NCI-H128 (cell line): ENCODE results near the gene HERC2.

Source experiments
- DNase-seq: peaks from one replicate; lab custom pipeline; 2025; ENCODE audit not compliant: unreplicated experiment; lab: John Stamatoyannopoulos, UW

HERC2 gene

GRCh38 chr15:28099555-28100140 is 222.3 kb downstream of the HERC2 start:
- no peak for DNase-seq

GRCh38 chr15:28098766-28099554 is 223.0 kb downstream of the HERC2 start, which contains the start of gene OCA2:
Gene OCA2 (minus strand): TSS chr15:28099315. CDS start chr15:28081874, 17,441 bp downstream.
- no peak for DNase-seq

- DNase-seq, result no peak
Measured at GRCh38 chr15:28098360-28098765, 223.6 kb downstream of the HERC2 start.

- DNase-seq, result no peak
Measured at GRCh38 chr15:28097656-28098359, 224.2 kb downstream of the HERC2 start.

- no peak for DNase-seq
Measured at GRCh38 chr15:28096670-28097431, 225.1 kb downstream of the HERC2 start.

GRCh38 chr15:28096411-28096669 is 225.6 kb downstream of the HERC2 start:
- DNase-seq, result no peak

GRCh38 chr15:28094732-28095521 is 227.1 kb downstream of the HERC2 start:
- DNase-seq, result no peak

- DNase-seq, result no peak
Measured at GRCh38 chr15:28093752-28094535, 228.0 kb downstream of the HERC2 start.

GRCh38 chr15:28091313-28091712 is 230.7 kb downstream of the HERC2 start:
- no peak for DNase-seq

GRCh38 chr15:28086175-28086703 is 235.7 kb downstream of the HERC2 start:
- no peak for DNase-seq

GRCh38 chr15:28085489-28086174 is 236.3 kb downstream of the HERC2 start:
- no peak for DNase-seq

- no peak for DNase-seq
Measured at GRCh38 chr15:28084547-28084946, 237.4 kb downstream of the HERC2 start.

- DNase-seq, result no peak
Measured at GRCh38 chr15:28082891-28083684, 238.9 kb downstream of the HERC2 start.

GRCh38 chr15:28081594-28081993 is 240.4 kb downstream of the HERC2 start:
- DNase-seq, result no peak

GRCh38 chr15:28080386-28080785 is 241.6 kb downstream of the HERC2 start:
- DNase-seq, result no peak

GRCh38 chr15:28079313-28079969 is 242.5 kb downstream of the HERC2 start:
- no peak for DNase-seq

- DNase-seq, result no peak
Measured at GRCh38 chr15:28078191-28078719, 243.7 kb downstream of the HERC2 start.
